Stimulated activated naive B cell treated with anti-CD40 and anti-IgM and Interleukin-4, amounts not matched to agents 10 μg/mL and 1 μg/mL and 100 μg/mL, for 72 hours (primary cell): ENCODE data around the gene UBE2J2.
"Not testable (repeated sequence)": the region's sequence is repeated elsewhere in the genome, so short reads cannot be mapped to it uniquely, and the experiment has no call there.

Experiments
- ATAC-seq, 2 donors: fragments of 150-1000 bp; cut with Tn5 transposase; replicated peaks; 2 replicates each; pipeline ENCODE4 v1.10.0; 2021; ENCODE audit warnings: moderate library complexity in 1 of 2
- DNase-seq: peaks from one replicate; pipeline ENCODE4 v3.0.0; 2021
- H3K27ac Mint-ChIP-seq: one replicate; pipeline ENCODE4 v1.8.0; 2022; ENCODE audit warnings: mild to moderate bottlenecking, mixed read lengths
- H3K27me3 Mint-ChIP-seq, 2 donors: one replicate each; pipeline ENCODE4 v1.8.0; 2022; ENCODE audit warnings: mixed read lengths in 2 of 2
- H3K36me3 Mint-ChIP-seq, 2 donors: one replicate each; pipeline ENCODE4 v1.8.0; 2022; ENCODE audit warnings: mixed read lengths in 2 of 2, mild to moderate bottlenecking in 1 of 2
- H3K4me1 Mint-ChIP-seq, 2 donors: one replicate each; pipeline ENCODE4 v1.8.0; 2022; ENCODE audit warnings: mixed read lengths in 2 of 2, mild to moderate bottlenecking in 1 of 2
- H3K4me3 Mint-ChIP-seq, 2 donors: one replicate each; pipeline ENCODE4 v1.8.0; 2022; ENCODE audit warnings: mild to moderate bottlenecking in 2 of 2, mixed read lengths in 2 of 2, moderate library complexity in 1 of 2
- H3K9me3 Mint-ChIP-seq, 2 donors: one replicate each; pipeline ENCODE4 v1.8.0; 2022; ENCODE audit warnings: mixed read lengths in 2 of 2, mild to moderate bottlenecking in 1 of 2

The UBE2J2 gene

GRCh38 chr1:1273512-1274298, at the start of gene UBE2J2:
TSS of gene UBE2J2 (minus strand) at chr1:1273854. CDS start at chr1:1267992, 5,862 bp downstream.
- peak within 1 kb of the TSS; percentile 87 to 89 for H3K4me3 Mint-ChIP-seq
- DNase-seq (peak; percentile 83), ATAC-seq (peak; percentile 96 to 98)
- peak within 1 kb of the TSS; percentile 94 for H3K27ac Mint-ChIP-seq
- H3K27me3 Mint-ChIP-seq: no peaks in the 10 kb centered on the region
- H3K36me3 Mint-ChIP-seq: peaks cover 22 to 28% of the 10 kb centered on the region in 2 donors
- peaks cover 28 to 40% of the 10 kb centered on the region in 2 donors for H3K4me1 Mint-ChIP-seq
- H3K9me3 Mint-ChIP-seq: no peaks in the 10 kb centered on the region

GRCh38 chr1:1322952-1323351, 49.3 kb upstream of the UBE2J2 start:
- DNase-seq (no peak), ATAC-seq (no peak)
- Mint-ChIP-seq H3K27me3 (no peaks in the 10 kb centered on the region), H3K9me3 (no peaks in the 10 kb centered on the region), H3K4me1 (peaks cover 24 to 66% of the 10 kb centered on the region in 2 donors), H3K4me3 (peak overlapping the region; percentile 74 to 89), H3K27ac (peak overlapping the region; percentile 92), H3K36me3 (peaks cover 6 to 34% of the 10 kb centered on the region in 2 donors)

GRCh38 chr1:1322418-1322817, 48.8 kb upstream of the UBE2J2 start:
- H3K27me3 Mint-ChIP-seq: no peaks in the 10 kb centered on the region
- DNase-seq: no peak
- peaks cover 22 to 66% of the 10 kb centered on the region in 2 donors for H3K4me1 Mint-ChIP-seq
- ATAC-seq: no peak
- peaks cover 6 to 35% of the 10 kb centered on the region in 2 donors for H3K36me3 Mint-ChIP-seq
- H3K4me3 Mint-ChIP-seq: peak overlapping the region; percentile 74 to 89
- H3K9me3 Mint-ChIP-seq: no peaks in the 10 kb centered on the region
- H3K27ac Mint-ChIP-seq: peak overlapping the region; percentile 81

GRCh38 chr1:1321477-1321876, 47.8 kb upstream of the UBE2J2 start:
- no peak overlapping the region for H3K4me3 Mint-ChIP-seq
- H3K4me1 Mint-ChIP-seq: peaks cover 19 to 57% of the 10 kb centered on the region in 2 donors
- no peak for ATAC-seq
- H3K36me3 Mint-ChIP-seq: peaks cover 7 to 37% of the 10 kb centered on the region in 2 donors
- H3K27ac Mint-ChIP-seq: no peak overlapping the region
- DNase-seq: no peak
- H3K9me3 Mint-ChIP-seq: no peaks in the 10 kb centered on the region
- no peaks in the 10 kb centered on the region for H3K27me3 Mint-ChIP-seq

GRCh38 chr1:1320666-1321448, 47.2 kb upstream of the UBE2J2 start:
- no peak for DNase-seq
- Mint-ChIP-seq H3K9me3 (no peaks in the 10 kb centered on the region), H3K36me3 (peaks cover 11 to 42% of the 10 kb centered on the region in 2 donors), H3K27me3 (no peaks in the 10 kb centered on the region), H3K4me1 (peaks cover 14 to 51% of the 10 kb centered on the region in 2 donors), H3K27ac (no peak overlapping the region), H3K4me3 (no peak overlapping the region)
- no peak for ATAC-seq

GRCh38 chr1:1319646-1319941, 45.9 kb upstream of the UBE2J2 start:
- H3K4me3 Mint-ChIP-seq: no peak overlapping the region
- ATAC-seq: no peak

GRCh38 chr1:1318777-1319645, 45.4 kb upstream of the UBE2J2 start:
- Mint-ChIP-seq H3K9me3 (no peaks in the 10 kb centered on the region), H3K4me1 (peaks cover 13 to 45% of the 10 kb centered on the region in 2 donors), H3K4me3 (no peak overlapping the region), H3K36me3 (peaks cover 15 to 48% of the 10 kb centered on the region in 2 donors), H3K27ac (peak overlapping the region; percentile 69), H3K27me3 (no peaks in the 10 kb centered on the region)
- no peak for ATAC-seq
- DNase-seq: no peak

More at GRCh38 chr1:1319646-1319941, 45.9 kb upstream of the UBE2J2 start:
- no peak for DNase-seq
- peaks cover 16 to 48% of the 10 kb centered on the region in 2 donors for H3K36me3 Mint-ChIP-seq
- H3K9me3 Mint-ChIP-seq: no peaks in the 10 kb centered on the region
- H3K4me1 Mint-ChIP-seq: peaks cover 13 to 45% of the 10 kb centered on the region in 2 donors
- no peaks in the 10 kb centered on the region for H3K27me3 Mint-ChIP-seq
- H3K27ac Mint-ChIP-seq: peak overlapping the region; percentile 69

- Mint-ChIP-seq H3K27ac (no peak overlapping the region), H3K4me1 (peaks cover 10 to 38% of the 10 kb centered on the region in 2 donors), H3K4me3 (no peak overlapping the region), H3K36me3 (peaks cover 21 to 50% of the 10 kb centered on the region in 2 donors), H3K27me3 (no peaks in the 10 kb centered on the region), H3K9me3 (no peaks in the 10 kb centered on the region)
- ATAC-seq (no peak), DNase-seq (no peak)
These were observed 44.5 kb upstream of the UBE2J2 start for GRCh38 chr1:1318131-1318652.

GRCh38 chr1:1317420-1317819, 43.8 kb upstream of the UBE2J2 start:
- ATAC-seq: no peak
- no peaks in the 10 kb centered on the region for H3K27me3 Mint-ChIP-seq
- no peak overlapping the region for H3K4me3 Mint-ChIP-seq
- DNase-seq: no peak
- no peaks in the 10 kb centered on the region for H3K9me3 Mint-ChIP-seq
- no peak overlapping the region for H3K27ac Mint-ChIP-seq
- peaks cover 24 to 50% of the 10 kb centered on the region in 2 donors for H3K36me3 Mint-ChIP-seq
- H3K4me1 Mint-ChIP-seq: peaks cover 7 to 31% of the 10 kb centered on the region in 2 donors

- Mint-ChIP-seq H3K4me1 (peaks cover 3 to 27% of the 10 kb centered on the region in 2 donors), H3K36me3 (peaks cover 24 to 45% of the 10 kb centered on the region in 2 donors)
- not testable (repeated sequence) for H3K9me3 Mint-ChIP-seq, ATAC-seq, H3K27ac Mint-ChIP-seq, H3K27me3 Mint-ChIP-seq, DNase-seq, H3K4me3 Mint-ChIP-seq
These were observed 42.5 kb upstream of the UBE2J2 start for GRCh38 chr1:1316199-1316598.

- H3K36me3 Mint-ChIP-seq: peaks cover 24 to 49% of the 10 kb centered on the region in 2 donors
- ATAC-seq: no peak
- DNase-seq: no peak
- no peaks in the 10 kb centered on the region for H3K9me3 Mint-ChIP-seq
- H3K27ac Mint-ChIP-seq: no peak overlapping the region
- H3K4me3 Mint-ChIP-seq: no peak overlapping the region
- H3K27me3 Mint-ChIP-seq: no peaks in the 10 kb centered on the region
- H3K4me1 Mint-ChIP-seq: peaks cover 4 to 24% of the 10 kb centered on the region in 2 donors
These were observed 41.8 kb upstream of the UBE2J2 start for GRCh38 chr1:1315435-1315954.

- Mint-ChIP-seq H3K27me3 (no peaks in the 10 kb centered on the region), H3K9me3 (no peaks in the 10 kb centered on the region), H3K36me3 (peaks cover 24 to 44% of the 10 kb centered on the region in 2 donors), H3K4me3 (no peak overlapping the region), H3K4me1 (peaks cover 7 to 23% of the 10 kb centered on the region in 2 donors), H3K27ac (peak overlapping the region; percentile 11)
- no peak for ATAC-seq
- no peak for DNase-seq
These were observed 41.2 kb upstream of the UBE2J2 start for GRCh38 chr1:1314678-1315335.

GRCh38 chr1:1314237-1314586, 40.6 kb upstream of the UBE2J2 start:
- Mint-ChIP-seq H3K4me3 (no peak overlapping the region), H3K4me1 (peaks cover 7 to 22% of the 10 kb centered on the region in 2 donors), H3K27ac (no peak overlapping the region), H3K36me3 (peaks cover 24 to 39% of the 10 kb centered on the region in 2 donors), H3K27me3 (no peaks in the 10 kb centered on the region), H3K9me3 (no peaks in the 10 kb centered on the region)
- DNase-seq (no peak), ATAC-seq (no peak)
